GM12801 (cell line): ENCODE data around the gene NCEH1.

Source experiments
- CTCF ChIP-seq: IDR thresholded peaks from one replicate; pipeline ENCODE4 v1.5.1; 2011; ENCODE audit warnings: control low read depth; ENCODE audit not compliant: insufficient read length; ENCODE audit errors: extremely low read depth

The NCEH1 gene

GRCh38 chr3:172666873-172667694 is 43.8 kb downstream of the NCEH1 start:
- TF ChIP-seq CTCF, result peak; percentile 63

GRCh38 chr3:172666181-172666872 is 44.5 kb downstream of the NCEH1 start:
- TF ChIP-seq CTCF, result no peak

GRCh38 chr3:172659246-172660002 is 51.4 kb downstream of the NCEH1 start:
- TF ChIP-seq CTCF, result no peak

GRCh38 chr3:172658344-172659245 is 52.3 kb downstream of the NCEH1 start:
- no peak for TF ChIP-seq CTCF

GRCh38 chr3:172656602-172657001 is 54.3 kb downstream of the NCEH1 start:
- TF ChIP-seq CTCF, result no peak

GRCh38 chr3:172655388-172655787 is 55.5 kb downstream of the NCEH1 start:
- no peak for TF ChIP-seq CTCF
